Activated naive CD8-positive, alpha-beta T cell (primary cell): ENCODE results near the gene MYOF.

Experiments used
- H3K27ac Mint-ChIP-seq: one replicate; pipeline ENCODE4 v1.8.0; 2021; ENCODE audit warnings: mixed read lengths
- H3K27me3 Mint-ChIP-seq: one replicate; pipeline ENCODE4 v1.8.0; 2021; ENCODE audit warnings: mixed read lengths
- H3K36me3 Mint-ChIP-seq: one replicate; pipeline ENCODE4 v1.8.0; 2021; ENCODE audit warnings: mixed read lengths
- H3K4me1 Mint-ChIP-seq: one replicate; pipeline ENCODE4 v1.8.0; 2021; ENCODE audit warnings: low read depth, mixed read lengths
- H3K4me3 Mint-ChIP-seq: one replicate; pipeline ENCODE4 v1.8.0; 2021; ENCODE audit warnings: mild to moderate bottlenecking, mixed read lengths
- H3K9me3 Mint-ChIP-seq: one replicate; pipeline ENCODE4 v1.8.0; 2021; ENCODE audit warnings: low read depth, mixed read lengths

Gene MYOF

DNA sequence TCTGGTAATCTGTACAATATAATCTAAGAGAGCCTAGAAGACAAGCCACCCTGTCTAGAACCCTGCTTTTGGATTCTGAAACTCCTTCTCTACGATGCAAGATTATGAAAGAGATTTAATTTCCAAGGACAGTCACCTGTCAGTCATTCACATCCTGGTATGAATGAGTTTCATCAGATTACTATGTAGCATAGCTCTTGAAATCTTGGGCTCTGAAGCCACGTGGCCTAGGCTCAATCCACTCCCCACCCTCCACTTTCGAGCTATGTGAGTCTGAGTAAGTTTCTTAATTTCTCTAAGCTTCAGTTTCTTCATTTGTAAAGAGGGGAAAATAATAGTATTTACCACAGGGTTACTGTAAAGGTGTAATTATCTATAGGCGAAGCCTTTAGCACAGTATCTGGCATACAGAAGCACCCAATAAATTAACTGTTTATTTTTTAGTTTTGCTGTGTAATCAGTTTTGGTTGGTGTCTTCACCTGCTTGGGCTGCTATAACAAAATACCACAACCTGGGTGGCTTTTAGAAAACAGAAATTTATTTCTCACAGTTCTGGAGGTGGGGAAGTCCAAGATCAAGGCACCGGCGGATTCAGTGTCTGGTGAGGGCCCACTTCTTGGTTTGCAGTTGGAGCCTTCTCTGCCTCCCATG lies 71.3 kb downstream of the MYOF start:
- no peaks in the 10 kb centered on the region for H3K27me3 Mint-ChIP-seq
- peaks cover 73% of the 10 kb centered on the region for H3K4me1 Mint-ChIP-seq
- no peaks in the 10 kb centered on the region for H3K9me3 Mint-ChIP-seq
- no peaks in the 10 kb centered on the region for H3K36me3 Mint-ChIP-seq
- peak overlapping the region; percentile 41 for H3K27ac Mint-ChIP-seq
- H3K4me3 Mint-ChIP-seq = no peak overlapping the region

DNA sequence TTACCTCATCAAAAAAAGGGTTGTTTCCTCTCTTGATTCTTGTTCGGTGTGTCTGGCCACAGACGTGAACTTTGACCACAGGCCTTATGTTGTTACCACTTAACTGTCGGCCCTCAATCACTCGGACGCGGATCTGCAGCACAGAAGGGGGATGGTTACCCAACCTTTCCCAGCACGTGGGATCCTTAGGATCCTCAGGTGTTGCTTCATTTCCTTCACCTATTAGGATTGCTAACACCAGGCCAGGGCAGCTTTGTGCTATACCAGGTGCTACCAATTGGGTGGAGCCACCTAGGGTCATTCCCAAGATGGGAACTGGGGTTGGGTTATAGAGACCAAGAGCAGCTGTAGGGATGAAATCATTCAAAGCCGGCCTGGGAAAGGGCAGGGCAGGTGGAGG lies 73.4 kb downstream of the MYOF start:
- no peaks in the 10 kb centered on the region for H3K36me3 Mint-ChIP-seq
- H3K4me1 Mint-ChIP-seq = peaks cover 57% of the 10 kb centered on the region
- no peaks in the 10 kb centered on the region for H3K9me3 Mint-ChIP-seq
- H3K4me3 Mint-ChIP-seq = no peak overlapping the region
- no peak overlapping the region for H3K27ac Mint-ChIP-seq
- H3K27me3 Mint-ChIP-seq = no peaks in the 10 kb centered on the region

DNA sequence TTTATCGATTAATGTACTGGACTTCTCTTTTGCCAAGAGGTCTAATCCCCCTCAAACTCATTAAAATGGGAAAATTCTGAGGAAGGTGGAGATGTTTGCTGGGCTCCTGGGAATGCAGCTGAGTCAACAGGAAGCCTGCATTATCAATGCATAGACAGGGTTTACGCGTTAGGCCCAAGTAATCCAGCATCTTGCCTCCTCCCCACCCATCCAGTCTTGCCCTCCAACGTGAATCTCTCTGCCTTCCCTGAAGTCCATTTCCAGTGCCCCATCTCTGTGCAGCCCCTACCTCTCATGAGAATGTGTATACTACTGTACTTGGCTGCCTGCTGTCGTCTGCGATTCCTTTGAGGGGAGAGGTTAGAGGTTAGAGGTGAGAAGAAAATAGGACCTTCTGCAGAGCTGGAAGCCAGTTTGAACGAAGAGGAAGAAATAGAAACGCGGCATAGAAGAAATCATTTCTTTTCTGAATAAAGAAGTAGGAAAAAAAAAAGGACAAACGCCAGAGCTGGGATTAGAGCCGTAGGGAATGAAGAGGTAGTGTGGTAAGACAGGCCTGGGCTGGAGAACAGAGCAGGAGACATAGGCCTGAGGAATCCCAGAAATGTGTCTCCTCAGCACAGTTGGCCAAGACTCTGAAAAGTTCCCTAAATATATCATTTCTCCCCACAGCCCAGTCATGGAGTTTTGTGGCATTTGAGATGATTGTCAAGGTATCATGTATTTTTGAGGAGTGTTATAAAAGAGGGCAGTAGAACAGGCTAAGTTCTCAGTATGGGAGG lies 75.6 kb downstream of the MYOF start:
- Mint-ChIP-seq H3K27me3 (no peaks in the 10 kb centered on the region), H3K27ac (no peak overlapping the region), H3K9me3 (no peaks in the 10 kb centered on the region), H3K36me3 (no peaks in the 10 kb centered on the region), H3K4me3 (no peak overlapping the region), H3K4me1 (peaks cover 35% of the 10 kb centered on the region)

DNA sequence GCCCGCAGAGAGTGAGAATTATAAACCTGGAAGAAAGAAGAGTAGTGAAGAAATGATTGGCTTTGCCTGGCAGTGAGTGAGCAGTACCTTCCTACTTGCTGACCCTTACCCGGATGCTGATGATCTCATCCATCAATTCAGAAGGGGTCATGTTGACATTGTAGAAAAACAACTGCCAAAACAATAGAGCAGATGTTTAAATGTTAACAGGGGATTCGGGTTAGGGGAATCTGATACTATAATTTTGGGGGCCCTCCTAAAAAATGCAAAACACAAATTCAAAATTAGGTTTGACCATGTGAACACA lies 78.1 kb downstream of the MYOF start:
- Mint-ChIP-seq H3K27me3 (no peaks in the 10 kb centered on the region), H3K27ac (no peak overlapping the region), H3K9me3 (no peaks in the 10 kb centered on the region), H3K4me3 (no peak overlapping the region), H3K4me1 (peaks cover 9% of the 10 kb centered on the region), H3K36me3 (no peaks in the 10 kb centered on the region)

DNA sequence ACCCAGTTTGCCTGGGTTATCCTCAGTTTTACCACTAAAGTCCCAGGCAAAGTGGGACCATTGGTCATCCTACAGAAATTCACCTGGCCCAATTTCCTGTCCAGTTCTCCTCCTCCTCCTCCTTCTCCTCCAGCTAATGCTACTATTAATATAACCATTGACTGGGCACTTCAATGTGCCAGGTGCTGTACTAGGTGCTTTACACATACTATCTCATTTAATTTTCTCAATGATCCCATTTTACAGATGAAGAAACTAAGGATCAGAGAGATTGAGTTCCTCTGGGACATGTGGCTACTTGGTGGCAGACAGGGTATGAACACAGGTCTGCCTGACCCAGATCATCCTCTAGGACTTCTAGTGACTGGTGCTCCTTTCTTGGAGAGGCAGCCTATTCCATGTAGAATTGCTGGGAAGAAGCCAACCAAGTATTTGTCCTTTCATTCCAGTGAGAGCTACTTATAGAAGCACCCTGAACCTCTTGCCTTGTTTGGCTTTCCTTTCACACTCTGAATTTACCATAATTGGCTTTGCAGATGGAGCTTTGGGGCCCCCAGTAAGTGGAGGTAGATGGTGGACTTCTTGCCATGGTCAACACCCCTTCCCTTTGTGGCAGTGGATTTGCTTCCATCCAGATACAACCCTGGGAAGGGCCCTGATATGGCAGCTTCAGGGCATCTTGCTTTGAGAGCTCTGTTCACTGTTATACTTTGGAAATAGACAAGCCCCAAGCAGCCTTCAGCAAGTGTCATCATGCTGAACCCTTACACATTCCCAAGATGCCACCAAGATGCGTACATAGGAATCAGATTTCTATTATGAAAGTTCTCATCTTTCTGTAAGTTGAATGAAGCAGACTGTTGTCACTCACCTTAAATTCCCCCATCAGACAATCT lies 78.7 kb downstream of the MYOF start:
- Mint-ChIP-seq H3K9me3 (no peaks in the 10 kb centered on the region), H3K4me1 (peaks cover 4% of the 10 kb centered on the region), H3K4me3 (no peak overlapping the region), H3K27me3 (no peaks in the 10 kb centered on the region), H3K36me3 (no peaks in the 10 kb centered on the region), H3K27ac (no peak overlapping the region)

DNA sequence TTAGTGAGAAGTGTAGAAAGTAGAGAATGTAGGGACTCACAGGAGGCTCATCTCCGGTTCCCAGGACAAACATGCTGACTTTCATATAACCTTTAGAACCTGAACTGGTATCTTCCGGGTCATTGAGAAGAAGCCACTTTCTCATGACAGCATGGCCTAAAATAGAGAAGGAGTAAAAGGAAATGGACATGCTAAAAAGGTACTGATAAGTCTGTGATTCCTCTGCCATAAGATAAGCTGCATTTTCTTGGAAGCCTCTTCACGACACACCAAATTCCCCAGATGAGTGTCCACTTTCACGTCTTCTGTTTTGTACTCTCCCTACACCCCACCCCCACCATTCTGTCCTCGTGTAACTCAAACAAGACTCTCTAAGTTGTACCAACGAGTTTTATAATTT lies 79.9 kb downstream of the MYOF start:
- H3K4me1 Mint-ChIP-seq = peaks cover 4% of the 10 kb centered on the region
- H3K27ac Mint-ChIP-seq = no peak overlapping the region
- no peaks in the 10 kb centered on the region for H3K36me3 Mint-ChIP-seq
- H3K9me3 Mint-ChIP-seq = no peaks in the 10 kb centered on the region
- no peaks in the 10 kb centered on the region for H3K27me3 Mint-ChIP-seq
- H3K4me3 Mint-ChIP-seq = no peak overlapping the region

DNA sequence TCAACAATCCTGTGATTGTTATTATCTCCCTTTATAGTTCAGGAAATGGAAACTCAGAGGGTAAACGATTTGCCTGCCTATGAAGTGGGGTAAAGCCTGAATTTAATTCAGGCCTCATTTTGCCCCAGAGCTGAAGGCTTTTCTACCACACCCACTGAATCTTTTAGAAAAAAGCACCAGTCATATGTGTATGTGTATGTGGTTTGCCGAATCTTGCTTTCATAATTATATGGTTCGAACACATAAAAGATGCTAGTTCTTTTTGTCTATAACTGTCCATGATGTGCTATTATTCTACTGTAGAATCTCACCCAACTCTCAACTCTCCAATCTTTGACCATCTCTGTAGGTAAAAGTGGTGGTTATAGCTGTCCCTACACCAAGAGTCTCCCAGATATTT lies 83.6 kb downstream of the MYOF start:
- Mint-ChIP-seq H3K4me1 (no peaks in the 10 kb centered on the region), H3K27ac (no peak overlapping the region), H3K9me3 (no peaks in the 10 kb centered on the region), H3K36me3 (peaks cover 2% of the 10 kb centered on the region), H3K4me3 (no peak overlapping the region), H3K27me3 (no peaks in the 10 kb centered on the region)

DNA sequence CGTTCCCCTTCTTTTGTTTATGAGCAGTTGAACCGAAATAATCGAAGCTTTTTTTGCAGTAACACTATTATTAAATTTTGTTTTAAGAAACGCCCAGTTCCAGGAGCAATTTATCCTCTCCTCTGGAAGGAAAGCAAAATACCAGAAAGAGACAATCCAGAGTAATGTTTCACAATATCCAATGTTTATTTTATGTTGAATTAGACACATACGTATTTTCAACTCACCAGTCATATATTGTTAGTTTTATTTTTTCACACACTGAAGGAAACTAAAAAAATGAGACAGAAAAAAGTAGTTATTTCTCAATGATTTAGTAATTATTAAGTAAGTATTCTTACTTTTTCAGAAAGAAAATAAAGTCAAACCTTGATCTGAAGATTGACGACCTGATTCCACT lies 85.1 kb downstream of the MYOF start:
- Mint-ChIP-seq H3K27ac (no peak overlapping the region), H3K9me3 (no peaks in the 10 kb centered on the region), H3K36me3 (peaks cover 2% of the 10 kb centered on the region), H3K4me3 (no peak overlapping the region), H3K27me3 (no peaks in the 10 kb centered on the region), H3K4me1 (no peaks in the 10 kb centered on the region)

DNA sequence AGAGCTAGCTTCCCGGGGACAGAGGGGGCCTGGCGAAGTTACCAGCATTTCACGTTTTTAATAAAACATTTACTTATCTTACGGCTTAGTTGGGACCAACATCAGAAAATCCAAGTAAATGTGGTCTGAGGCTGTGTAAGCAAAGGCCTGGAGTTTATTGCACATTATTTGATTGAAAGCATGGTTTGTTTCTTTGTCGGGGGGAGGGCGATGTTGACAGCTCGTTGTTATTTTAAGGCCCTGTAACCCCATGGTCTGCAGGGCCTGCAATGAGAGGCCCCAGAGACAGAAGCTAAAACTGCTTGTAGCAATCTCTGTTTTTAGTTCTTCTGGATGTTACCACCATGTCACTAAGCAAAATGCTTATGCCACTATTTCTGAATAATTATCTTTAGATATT lies 88.9 kb downstream of the MYOF start:
- H3K4me1 Mint-ChIP-seq = peaks cover 4% of the 10 kb centered on the region
- no peaks in the 10 kb centered on the region for H3K27me3 Mint-ChIP-seq
- H3K36me3 Mint-ChIP-seq = peaks cover 2% of the 10 kb centered on the region
- H3K27ac Mint-ChIP-seq = no peak overlapping the region
- H3K9me3 Mint-ChIP-seq = no peaks in the 10 kb centered on the region
- no peak overlapping the region for H3K4me3 Mint-ChIP-seq

DNA sequence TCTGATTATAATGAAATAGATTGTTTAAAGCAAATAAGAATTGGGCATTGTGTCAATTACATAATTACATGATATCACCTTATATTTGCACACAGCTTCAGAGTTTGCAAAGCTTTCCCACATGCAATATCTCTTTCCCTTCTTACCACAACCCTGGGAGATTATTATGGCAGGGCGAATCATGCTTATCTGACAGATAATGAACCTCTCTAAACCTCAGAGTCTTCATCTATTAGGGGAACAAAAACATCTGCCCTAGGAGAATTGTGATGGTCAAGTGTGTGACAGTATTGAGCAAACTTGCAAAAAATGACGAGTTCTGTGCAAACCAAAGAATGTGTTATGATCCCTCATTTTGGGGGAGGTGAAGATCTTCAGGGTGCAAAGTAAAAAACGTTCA lies 90.0 kb downstream of the MYOF start:
- Mint-ChIP-seq H3K27ac (no peak overlapping the region), H3K4me1 (peaks cover 10% of the 10 kb centered on the region), H3K36me3 (peaks cover 2% of the 10 kb centered on the region), H3K4me3 (no peak overlapping the region), H3K9me3 (no peaks in the 10 kb centered on the region), H3K27me3 (no peaks in the 10 kb centered on the region)

DNA sequence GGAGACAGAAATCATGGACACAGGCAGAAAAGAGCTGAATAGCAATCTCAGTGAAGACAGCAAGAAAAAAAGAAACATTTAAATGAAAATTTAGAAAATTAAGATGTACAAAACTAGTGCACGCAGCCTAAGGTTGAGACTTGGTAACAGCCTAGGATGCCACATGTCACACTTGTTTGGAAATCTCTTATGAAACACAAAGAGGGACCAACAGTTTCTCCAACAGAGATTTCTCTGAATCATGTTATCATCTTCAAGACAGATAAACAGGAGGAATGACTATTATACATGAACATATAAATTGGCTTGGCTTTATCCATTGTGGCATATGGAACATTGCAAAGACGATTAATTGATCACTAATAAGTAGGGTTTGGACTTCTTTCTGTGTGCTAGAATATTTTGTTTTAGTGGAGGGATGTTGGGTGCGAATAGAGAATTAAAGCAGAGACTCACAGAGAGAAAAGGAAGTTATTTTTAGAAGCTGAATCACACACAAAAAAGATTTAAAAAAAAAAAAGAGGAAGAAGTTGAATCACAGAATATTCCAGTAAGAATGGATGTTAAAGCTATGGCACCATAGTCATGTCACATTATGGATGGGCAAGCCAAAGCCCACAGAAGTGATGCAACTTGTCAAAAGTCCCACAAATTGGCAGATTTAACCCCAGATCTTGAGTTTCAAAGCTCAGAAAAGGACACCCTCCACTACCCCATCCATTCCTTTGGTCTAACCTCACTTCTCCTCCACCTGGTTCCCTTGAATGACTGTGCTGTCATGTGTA lies 91.6 kb downstream of the MYOF start:
- Mint-ChIP-seq H3K27me3 (no peaks in the 10 kb centered on the region), H3K4me3 (no peak overlapping the region), H3K36me3 (peaks cover 2% of the 10 kb centered on the region), H3K27ac (no peak overlapping the region), H3K9me3 (no peaks in the 10 kb centered on the region), H3K4me1 (peaks cover 19% of the 10 kb centered on the region)

DNA sequence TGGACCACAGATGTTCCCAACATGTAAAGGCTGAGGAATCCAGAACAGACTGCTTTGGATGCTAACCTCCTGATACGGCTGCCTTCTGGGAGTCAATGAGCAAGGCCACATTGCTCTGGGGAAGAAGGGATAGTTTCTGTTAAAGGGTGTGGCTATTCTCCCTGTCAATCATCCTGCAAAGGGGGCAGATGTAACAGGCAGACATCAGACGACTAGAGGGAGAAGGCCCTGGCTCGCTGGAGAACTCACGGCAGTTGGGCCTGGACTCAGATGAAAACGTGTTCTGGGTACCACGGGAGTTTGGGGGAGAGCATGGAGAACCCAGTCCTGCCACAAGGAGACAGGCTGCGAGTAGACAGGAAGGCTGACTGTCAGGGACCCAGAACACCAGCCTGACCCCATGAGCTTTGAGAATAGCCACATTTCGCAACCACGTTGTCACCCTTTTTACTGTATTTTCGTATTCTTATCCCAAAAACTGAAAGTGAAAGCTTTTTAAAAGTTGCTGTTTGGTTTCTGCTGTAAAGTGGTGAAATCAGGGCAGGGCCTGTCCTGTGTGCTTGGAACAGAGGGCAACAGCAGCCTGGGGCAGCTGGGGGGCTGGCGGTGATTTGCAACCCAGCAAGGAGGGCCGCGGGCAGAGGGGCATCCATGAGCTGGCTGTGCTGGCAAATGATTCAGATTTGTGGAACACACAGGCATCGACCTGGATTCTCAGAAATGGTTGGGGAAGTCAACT lies 95.3 kb downstream of the MYOF start:
- H3K9me3 Mint-ChIP-seq = no peaks in the 10 kb centered on the region
- H3K4me3 Mint-ChIP-seq = no peak overlapping the region
- H3K27ac Mint-ChIP-seq = peak overlapping the region; percentile 16
- no peaks in the 10 kb centered on the region for H3K27me3 Mint-ChIP-seq
- H3K36me3 Mint-ChIP-seq = peaks cover 2% of the 10 kb centered on the region
- peaks cover 22% of the 10 kb centered on the region for H3K4me1 Mint-ChIP-seq

DNA sequence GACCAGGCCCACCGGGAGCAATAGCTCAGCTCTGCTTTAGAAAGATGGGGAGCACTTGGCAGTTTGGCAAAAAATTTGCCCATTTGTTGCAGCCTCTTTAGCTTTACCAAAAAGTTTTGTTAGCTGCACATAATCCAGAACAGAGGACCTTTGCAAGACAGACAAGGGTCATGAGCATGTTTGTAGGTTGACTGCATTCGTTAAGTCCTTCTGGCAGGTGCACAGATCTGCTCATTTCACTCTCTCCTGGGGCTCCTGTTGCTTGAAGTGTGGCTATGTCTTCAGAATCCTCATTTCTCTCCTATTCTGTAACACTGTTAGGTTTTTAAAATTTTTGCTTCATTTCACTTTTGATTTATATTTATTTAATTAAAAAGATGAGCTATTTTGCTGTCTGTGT lies 96.8 kb downstream of the MYOF start:
- no peaks in the 10 kb centered on the region for H3K27me3 Mint-ChIP-seq
- no peak overlapping the region for H3K27ac Mint-ChIP-seq
- H3K36me3 Mint-ChIP-seq = peaks cover 2% of the 10 kb centered on the region
- H3K4me1 Mint-ChIP-seq = peaks cover 19% of the 10 kb centered on the region
- no peaks in the 10 kb centered on the region for H3K9me3 Mint-ChIP-seq
- no peak overlapping the region for H3K4me3 Mint-ChIP-seq

DNA sequence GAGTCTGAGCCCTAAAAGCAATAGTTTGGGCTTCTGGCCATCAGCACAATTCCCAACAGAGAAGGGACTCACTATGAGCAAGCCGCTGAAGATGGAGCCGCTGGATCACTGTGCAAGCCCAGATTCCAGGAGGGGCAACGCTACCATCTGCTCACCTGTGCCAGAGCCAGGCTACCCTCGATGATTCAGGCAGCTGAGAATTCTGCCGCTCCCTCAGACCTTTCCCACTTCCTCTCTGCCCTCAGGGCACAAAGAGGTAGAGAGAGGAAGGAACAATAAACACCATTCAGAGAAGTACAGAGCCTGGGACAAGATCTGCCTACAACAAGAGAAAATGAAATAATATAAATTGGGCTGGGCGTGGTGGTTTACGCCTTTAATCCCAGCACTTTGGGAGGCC lies 98.1 kb downstream of the MYOF start:
- H3K9me3 Mint-ChIP-seq = no peaks in the 10 kb centered on the region

More for the DNA sequence above, 98.1 kb downstream of the MYOF start:
- Mint-ChIP-seq H3K36me3 (peaks cover 2% of the 10 kb centered on the region), H3K4me3 (no peak overlapping the region), H3K27ac (no peak overlapping the region), H3K27me3 (no peaks in the 10 kb centered on the region), H3K4me1 (peaks cover 30% of the 10 kb centered on the region)
